Measurements from ENCODE around the gene PHLDB3.

GRCh38 chr19:43511324-43511723 lies 6.8 kb upstream of the PHLDB3 start:
- TF ChIP-seq, protein P1, sequence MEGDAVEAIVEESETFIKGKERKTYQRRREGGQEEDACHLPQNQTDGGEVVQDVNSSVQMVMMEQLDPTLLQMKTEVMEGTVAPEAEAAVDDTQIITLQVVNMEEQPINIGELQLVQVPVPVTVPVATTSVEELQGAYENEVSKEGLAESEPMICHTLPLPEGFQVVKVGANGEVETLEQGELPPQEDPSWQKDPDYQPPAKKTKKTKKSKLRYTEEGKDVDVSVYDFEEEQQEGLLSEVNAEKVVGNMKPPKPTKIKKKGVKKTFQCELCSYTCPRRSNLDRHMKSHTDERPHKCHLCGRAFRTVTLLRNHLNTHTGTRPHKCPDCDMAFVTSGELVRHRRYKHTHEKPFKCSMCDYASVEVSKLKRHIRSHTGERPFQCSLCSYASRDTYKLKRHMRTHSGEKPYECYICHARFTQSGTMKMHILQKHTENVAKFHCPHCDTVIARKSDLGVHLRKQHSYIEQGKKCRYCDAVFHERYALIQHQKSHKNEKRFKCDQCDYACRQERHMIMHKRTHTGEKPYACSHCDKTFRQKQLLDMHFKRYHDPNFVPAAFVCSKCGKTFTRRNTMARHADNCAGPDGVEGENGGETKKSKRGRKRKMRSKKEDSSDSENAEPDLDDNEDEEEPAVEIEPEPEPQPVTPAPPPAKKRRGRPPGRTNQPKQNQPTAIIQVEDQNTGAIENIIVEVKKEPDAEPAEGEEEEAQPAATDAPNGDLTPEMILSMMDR (IDR thresholded peaks at IDR 0.05; ENCODE audit: insufficient read depth, low read length, poor library complexity, severe bottlenecking) = no peak
- no peak for TF ChIP-seq EZH2phosphoT487 (conservative IDR thresholded peaks at IDR 0.05; ENCODE audit: low read length)
